SK-N-SH (cell line): Measurements from ENCODE around the gene ARHGEF6.

Source experiments
- CTCF ChIP-seq: fragments of 200-600 bp; sonication (generic); IDR thresholded peaks from 2 replicates; pipeline ENCODE4 v1.6.1; 2017; ENCODE audit warnings: antibody characterized with exemption, mild to moderate bottlenecking, moderate library complexity
- GABPA ChIP-seq: IDR thresholded peaks from 2 replicates; pipeline ENCODE4 v1.4.0; 2012; ENCODE audit warnings: low read depth, mild to moderate bottlenecking
- PBX3 ChIP-seq: IDR thresholded peaks from 2 replicates; pipeline ENCODE4; 2012
- POLR2AphosphoS5 ChIP-seq: IDR thresholded peaks from 2 replicates; pipeline ENCODE4 v1.6.1; 2012; ENCODE audit warnings: low read depth, low read length
- RAD21 ChIP-seq: IDR thresholded peaks from 2 replicates; pipeline ENCODE4 v1.6.1; 2012; ENCODE audit warnings: mild to moderate bottlenecking, low read length
- TAF1 ChIP-seq: IDR thresholded peaks from 2 replicates; pipeline ENCODE4 v1.6.1; 2012; ENCODE audit warnings: low read depth, mild to moderate bottlenecking, low read length, moderate library complexity, borderline replicate concordance
- USF2 ChIP-seq: fragments of 150-350 bp; IDR thresholded peaks from 2 replicates; pipeline ENCODE4 v1.6.1; 2017; ENCODE audit warnings: antibody characterized with exemption, low read length, low read depth, borderline replicate concordance

- TF ChIP-seq CTCF = no peak
- no peak for TF ChIP-seq USF2
- no peak for TF ChIP-seq GABPA
- no peak for TF ChIP-seq RAD21
- no peak for TF ChIP-seq POLR2AphosphoS5
- TF ChIP-seq TAF1 = no peak
- TF ChIP-seq PBX3 = no peak
These were observed 153.8 kb downstream of the ARHGEF6 start for GRCh38 chrX:136626891-136627290.
